ENCODE measurements around the gene SLC2A11.
"Not testable (repeated sequence)": the region's sequence is repeated elsewhere in the genome, so short reads cannot be mapped to it uniquely, and the experiment has no call there.

Gene SLC2A11

DNA sequence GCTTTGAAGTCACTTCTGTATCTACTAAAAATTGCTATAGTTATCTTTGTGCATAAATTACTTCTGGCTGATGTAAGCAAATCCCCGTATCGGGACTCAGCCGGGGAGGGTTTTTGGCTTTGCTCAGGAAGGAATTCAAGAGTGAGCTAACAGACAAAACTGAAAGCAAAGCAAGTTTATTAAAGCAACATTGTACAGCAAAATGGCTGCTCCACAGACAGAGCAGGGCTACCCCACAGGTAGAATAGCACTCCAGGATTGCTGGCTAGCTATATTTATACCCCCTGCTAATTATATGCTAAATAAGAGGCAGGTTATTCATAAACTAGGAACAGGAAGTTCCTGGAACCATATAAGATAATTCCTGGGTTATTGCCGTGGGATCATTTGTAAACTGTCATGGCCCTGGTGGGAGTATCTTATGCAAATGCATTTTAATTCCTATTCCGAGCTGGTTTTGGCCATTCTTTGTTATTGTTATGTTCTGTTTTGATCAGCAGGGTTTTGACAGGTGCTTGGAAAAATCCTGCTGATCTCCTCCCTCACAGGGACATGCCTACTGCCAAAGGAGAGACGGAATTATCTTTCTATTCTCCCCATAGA is 51.7 kb downstream of the SLC2A11 start:
- no peak for DNase-seq

DNA sequence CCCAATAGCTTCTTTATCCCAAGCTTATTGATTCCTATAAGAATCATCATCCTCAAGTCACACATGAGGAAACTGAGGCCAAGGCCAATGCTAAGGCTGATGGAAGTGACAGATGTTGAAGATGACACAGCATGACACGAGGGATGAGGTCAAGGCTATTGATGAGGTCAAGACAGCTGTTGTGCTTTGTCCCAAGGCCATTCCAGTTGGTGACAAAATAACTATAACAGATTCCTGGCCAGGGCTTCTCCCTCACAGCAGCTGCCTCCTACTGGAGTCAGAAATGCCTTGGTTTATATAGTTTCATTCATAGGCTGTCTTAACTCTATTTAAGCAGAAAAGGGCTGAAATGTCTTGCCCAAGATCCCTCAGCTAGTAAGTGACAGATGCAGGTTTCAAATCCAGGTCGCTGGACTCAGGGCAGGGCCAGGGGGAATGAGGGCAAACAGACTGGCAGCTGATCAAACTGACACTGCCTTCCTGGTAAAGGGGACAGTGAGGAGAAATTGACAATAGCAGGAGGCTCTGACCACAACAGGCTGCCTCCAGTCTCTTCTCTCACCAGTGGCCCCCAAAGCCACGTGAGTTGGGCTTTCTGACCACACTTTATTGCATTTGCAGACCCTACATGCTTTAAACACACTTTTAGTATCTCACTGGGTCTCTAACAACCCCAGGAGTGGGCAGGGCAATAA is 53.0 kb downstream of the SLC2A11 start:
- DNase-seq, result no peak

DNA sequence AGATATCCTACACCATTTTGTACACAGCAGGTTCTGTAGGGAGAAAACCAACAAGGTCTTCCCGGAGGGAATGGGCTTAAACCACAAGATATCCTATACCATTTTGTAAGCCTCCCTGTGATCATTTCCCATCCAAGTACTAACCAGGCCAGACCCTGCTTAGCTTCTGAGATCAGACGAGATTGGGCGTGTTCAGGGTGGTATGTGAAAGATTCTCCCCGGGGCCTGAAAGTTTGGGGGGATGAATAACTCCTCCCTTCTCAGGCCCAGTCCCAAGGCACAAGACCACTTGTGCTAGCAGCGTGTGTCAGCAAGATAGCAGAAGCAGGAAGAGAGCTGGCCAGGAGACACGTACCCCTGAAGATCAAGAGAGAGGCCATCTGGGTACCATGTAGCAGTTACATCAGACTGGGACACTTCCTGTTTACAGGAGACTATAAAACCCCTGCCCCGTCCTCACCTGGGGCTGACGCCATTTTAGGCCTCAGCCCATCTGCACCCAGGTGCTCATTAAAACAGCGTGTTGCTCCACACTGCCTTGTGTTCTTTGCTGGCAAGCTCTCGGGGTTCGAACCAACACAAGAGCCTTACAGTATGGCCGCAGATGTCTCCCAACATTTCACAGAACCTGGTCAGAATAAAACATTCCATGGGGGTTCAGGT is 53.8 kb downstream of the SLC2A11 start:
- no peak for DNase-seq

- no peak for DNase-seq
These were observed 54.7 kb downstream of the SLC2A11 start for GRCh38 chr22:23912293-23912903.

DNA sequence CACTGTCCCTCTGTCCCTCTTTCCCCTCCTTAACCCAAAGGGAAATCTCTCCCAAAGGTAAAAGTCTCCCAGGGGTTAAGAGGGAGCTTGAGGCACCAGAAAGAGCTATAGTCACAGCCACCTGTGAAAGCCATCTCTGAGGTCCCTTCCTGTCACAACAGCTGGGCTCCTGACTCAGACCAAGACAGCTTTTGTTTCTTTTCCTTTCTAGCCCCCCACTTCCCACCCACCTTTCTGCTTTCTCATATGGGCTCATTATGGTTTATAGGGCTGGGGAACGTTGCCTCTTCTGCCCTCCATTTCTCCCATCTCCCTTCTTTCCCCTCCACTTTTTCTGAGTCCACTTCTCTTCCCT is 55.6 kb downstream of the SLC2A11 start:
- DNase-seq, result no peak

DNA sequence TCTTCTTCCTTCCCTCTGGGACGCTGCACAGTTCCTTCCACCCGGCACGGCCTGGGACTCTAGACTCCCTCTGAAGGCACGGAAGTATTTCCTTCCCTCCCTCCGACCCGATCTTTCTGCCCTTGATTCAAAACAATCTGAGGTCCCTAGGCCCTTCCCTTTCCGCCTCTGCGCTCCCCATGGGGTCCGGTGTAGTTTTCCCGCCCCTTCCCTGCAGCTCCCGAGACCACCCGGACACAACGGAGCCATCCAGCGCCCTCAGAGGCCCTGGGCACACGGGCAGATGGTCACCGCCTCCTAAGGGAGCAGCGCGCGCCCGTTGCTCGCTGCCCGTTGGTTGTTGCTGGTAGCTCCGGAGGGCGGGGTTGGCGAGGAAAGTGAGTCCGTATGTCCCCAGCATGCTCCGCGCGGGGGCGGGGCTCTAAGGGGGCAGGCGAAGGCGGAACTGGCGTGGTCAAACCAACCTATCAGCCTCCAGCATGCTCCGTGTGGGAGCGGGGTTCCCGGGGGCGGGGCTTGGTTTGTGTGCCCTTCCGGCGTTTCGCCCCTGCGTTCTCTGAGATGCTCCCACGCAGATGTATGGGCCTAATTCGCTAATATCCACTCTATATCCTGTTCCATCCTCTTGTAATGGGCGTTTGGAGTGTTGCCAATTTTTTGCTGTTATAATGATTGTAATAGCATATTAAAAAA is 56.1 kb downstream of the SLC2A11 start:
- DNase-seq, result peak; percentile 97

DNA sequence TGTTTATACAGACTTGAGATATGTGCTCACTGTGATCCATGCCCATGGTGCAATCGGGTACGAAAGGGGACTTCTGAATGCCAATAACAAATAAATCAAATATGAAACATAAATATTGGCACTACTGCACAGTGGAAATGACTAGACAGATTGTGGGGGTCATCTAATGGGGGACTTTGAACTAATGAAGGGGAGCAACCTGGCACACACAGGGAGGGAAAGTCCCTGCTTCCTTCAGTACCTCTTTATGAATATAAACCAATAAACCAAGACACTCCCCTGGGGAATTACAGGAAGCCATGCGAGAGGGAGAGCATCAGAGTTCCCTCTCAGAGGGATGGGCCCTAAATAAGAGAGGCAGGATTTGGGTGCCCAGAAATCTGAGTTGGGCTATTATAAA is 57.6 kb downstream of the SLC2A11 start:
- DNase-seq, result no peak

DNA sequence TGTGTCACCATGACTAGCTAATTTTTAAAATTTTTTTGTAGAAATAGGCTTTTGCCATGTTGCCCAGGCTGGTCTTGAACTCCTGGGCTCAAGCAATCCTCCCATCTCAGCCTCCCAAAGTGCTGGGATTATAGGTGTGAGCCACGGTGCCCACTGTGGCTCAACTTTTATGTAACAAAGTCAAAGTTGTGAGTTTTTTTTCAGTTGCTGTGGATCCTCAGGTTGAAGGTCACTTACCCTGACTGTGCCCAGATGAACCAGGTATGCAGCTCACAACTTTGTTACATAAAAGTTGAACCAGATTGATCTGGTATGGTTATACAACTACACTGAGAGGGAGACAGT is 62.6 kb downstream of the SLC2A11 start:
- DNase-seq, result not testable (repeated sequence)

DNA sequence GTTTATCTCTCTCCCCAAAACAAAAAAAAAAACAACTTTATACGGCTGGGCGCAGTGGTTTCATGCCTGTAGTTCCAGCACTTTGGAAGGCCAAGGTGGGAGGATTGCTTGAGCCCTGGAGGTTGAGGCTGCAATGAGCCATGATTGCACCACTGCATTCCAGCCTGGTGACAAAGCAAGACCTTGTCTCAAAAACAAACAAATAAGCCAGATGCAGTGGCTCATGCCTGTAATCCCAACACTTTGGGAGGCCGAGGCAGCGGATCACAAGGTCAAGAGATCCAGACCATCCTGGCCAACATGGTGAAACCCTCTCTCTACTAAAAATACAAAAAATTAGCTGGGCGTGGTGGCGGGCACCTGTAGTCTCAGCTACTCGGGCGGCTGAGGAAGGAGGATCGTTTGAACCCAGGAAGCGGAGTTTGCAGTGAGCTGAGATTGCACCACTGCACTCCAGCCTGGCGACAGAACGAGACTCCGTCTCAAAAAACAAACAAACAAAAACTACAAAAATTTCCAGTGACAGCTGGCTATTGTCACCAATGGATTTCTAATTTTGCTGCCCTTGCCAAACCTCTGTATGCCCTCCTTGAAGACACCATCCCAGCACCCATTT is 64.0 kb downstream of the SLC2A11 start:
- DNase-seq, result not testable (repeated sequence)

GRCh38 chr22:23922921-23923320 is 65.2 kb downstream of the SLC2A11 start:
- no peak for DNase-seq

- DNase-seq, result no peak
These were observed 67.4 kb downstream of the SLC2A11 start for GRCh38 chr22:23925020-23925606.

- DNase-seq, result no peak
These were observed 68.9 kb downstream of the SLC2A11 start for GRCh38 chr22:23926561-23926960.

All from NCI-H510A (cell line).